WERI-Rb-1 (cell line): ENCODE results near the gene FUT2.

ENCODE experiments used
- DNase-seq: peaks from one replicate; pipeline ENCODE4 v3.0.0-alpha.2; 2020
- H3K27ac ChIP-seq: fragments of 250-450 bp; sonication (Bioruptor Pico); 2 replicates; pipeline ENCODE4 v1.5.1; 2020; ENCODE audit warnings: mild to moderate bottlenecking, moderate library complexity
- H3K27me3 ChIP-seq: fragments of 250-450 bp; sonication (Bioruptor Pico); 2 replicates; pipeline ENCODE4 v1.5.1; 2021; ENCODE audit warnings: mild to moderate bottlenecking, low read depth, moderate library complexity; ENCODE audit not compliant: insufficient read depth, severe bottlenecking
- H3K36me3 ChIP-seq: fragments of 250-450 bp; sonication (Bioruptor Pico); 2 replicates; pipeline ENCODE4 v1.5.1; 2020; ENCODE audit warnings: mild to moderate bottlenecking, moderate library complexity
- H3K4me3 ChIP-seq: 2 replicates; pipeline ENCODE4 v1.5.1; 2011; ENCODE audit warnings: low read depth, mild to moderate bottlenecking, control low read depth, low read length
- H3K9me3 ChIP-seq: fragments of 250-450 bp; sonication (Bioruptor Pico); 2 replicates; pipeline ENCODE4 v1.5.1; 2021; ENCODE audit warnings: mild to moderate bottlenecking, moderate library complexity; ENCODE audit not compliant: severe bottlenecking
- TF ChIP-seq, protein P1 (sequence below): IDR thresholded peaks from 2 replicates; pipeline ENCODE4 v1.5.1; 2011; ENCODE audit warnings: low read depth, mild to moderate bottlenecking, control low read depth, inconsistent platforms, low read length

FUT2 gene

DNA sequence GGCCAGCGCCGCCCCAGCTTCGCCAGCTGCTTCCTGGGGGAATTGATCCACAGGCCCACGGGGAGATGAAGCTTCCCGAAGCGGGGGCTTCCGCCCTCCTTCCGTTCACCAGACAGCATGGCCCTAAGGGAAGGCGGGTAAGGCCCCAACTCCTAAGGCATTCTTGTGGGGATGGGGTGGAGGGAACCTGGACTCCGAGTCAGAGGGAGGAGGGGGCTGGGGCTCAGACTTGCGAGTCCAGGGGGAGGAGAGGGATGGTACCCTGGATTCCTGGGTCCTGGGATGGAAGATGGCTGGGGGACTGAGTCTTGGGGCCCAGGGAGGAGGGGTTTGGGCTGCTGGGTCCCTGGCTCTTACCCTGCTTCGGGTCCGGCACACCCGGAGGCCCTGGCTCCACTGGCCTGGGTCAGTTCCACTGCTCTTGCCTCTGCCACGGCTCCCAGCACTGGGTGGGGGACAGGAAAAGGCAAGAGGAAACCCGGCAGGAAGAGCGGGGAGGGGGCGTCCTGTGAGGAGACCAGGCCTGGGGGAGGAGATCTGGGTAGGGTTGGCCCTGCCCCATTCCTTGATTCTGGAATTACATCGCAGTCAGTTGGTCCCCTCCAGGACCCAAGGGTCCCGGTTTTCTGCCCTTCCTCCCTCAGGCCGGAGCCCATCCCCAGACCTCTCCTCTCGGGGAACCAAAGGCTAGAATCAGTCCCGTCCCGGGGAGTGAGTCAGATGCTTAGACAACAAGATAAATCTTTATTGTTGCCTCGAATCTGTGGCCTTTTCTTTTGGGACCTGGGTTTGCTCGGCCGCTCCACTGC is 44.6 kb downstream of the FUT2 start, which contains the start of gene RASIP1:
RASIP1 (minus strand) TSS at position 447 of the 809 bp plus-strand sequence; CDS start at position 119, 328 bp downstream.
- Histone ChIP-seq H3K36me3 (no peaks in the 10 kb centered on the region), H3K27me3 (peaks cover 2% of the 10 kb centered on the region), H3K27ac (0 out of 2 replicates have a peak within 1 kb of the TSS, but pooled peaks have one; percentile 53), H3K9me3 (no peaks in the 10 kb centered on the region), H3K4me3 (peak within 1 kb of the TSS; percentile 53)
- TF ChIP-seq, protein P1, sequence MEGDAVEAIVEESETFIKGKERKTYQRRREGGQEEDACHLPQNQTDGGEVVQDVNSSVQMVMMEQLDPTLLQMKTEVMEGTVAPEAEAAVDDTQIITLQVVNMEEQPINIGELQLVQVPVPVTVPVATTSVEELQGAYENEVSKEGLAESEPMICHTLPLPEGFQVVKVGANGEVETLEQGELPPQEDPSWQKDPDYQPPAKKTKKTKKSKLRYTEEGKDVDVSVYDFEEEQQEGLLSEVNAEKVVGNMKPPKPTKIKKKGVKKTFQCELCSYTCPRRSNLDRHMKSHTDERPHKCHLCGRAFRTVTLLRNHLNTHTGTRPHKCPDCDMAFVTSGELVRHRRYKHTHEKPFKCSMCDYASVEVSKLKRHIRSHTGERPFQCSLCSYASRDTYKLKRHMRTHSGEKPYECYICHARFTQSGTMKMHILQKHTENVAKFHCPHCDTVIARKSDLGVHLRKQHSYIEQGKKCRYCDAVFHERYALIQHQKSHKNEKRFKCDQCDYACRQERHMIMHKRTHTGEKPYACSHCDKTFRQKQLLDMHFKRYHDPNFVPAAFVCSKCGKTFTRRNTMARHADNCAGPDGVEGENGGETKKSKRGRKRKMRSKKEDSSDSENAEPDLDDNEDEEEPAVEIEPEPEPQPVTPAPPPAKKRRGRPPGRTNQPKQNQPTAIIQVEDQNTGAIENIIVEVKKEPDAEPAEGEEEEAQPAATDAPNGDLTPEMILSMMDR, result no peak
- no peak for DNase-seq

DNA sequence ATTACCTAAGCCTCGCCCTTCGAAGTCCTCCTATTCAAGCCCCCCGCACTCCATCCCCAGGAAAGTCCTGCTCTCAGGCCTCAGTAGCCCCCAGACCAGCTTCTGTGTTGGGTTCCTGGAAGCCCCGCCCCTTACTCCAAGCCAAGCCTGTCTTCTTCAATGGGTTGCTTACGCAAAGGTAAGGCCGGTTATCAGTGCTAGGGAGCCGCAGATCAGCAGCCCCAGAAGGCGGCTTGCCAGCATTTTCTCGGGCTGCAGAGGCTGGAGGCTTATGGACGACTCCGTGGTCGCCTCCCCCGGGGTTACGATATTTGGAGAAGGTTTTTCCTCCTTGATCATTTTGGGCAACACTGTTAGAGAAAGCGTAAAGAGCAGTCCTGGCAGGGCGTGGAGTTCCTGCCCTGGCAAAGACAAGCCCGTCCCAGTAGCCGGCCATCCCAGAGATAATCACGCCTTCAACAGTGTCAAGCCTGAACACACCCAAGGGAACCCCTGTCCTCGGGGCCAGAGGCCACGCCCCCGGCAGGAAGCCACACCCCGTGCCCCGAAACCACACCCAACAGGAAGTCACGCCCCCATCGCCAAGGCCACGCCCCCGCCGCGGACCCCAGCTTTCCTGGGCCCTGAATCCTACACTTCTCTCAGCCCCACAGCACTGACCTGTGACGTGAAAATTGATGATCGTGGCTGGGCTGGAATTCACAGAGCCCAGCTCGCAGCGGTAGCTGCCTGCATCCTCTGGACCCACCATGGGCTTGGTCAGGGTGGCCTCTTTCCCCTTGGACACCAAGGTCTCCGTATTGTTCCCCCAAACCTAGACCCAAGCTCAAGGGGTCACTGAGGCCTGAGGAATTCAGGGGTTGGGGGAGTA is 45.6 kb downstream of the FUT2 start:
- TF ChIP-seq, protein P1, result no peak
- Histone ChIP-seq H3K27me3 (peaks cover 2% of the 10 kb centered on the region), H3K4me3 (no peak overlapping the region), H3K9me3 (no peaks in the 10 kb centered on the region), H3K36me3 (no peaks in the 10 kb centered on the region), H3K27ac (no peak overlapping the region)
- DNase-seq, result peak; percentile 38

DNA sequence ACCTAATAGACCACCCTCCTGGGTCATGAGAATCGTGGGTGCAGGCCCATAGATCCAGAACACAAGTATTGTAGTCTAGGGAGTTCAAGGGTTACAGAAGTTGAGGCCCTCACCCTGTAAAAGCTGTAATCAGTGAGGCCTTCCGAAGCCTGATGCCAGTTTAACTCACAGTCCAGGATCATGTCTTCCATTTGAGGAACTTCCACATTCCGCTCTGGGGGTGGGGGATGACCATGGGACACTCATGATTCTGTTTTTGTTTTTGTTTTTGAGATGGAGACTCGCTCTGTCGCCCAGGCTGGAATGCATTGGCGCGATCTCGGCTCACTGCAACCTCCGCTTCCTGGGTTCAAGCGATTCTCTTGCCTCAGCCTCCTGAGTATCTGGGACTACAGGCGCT is 46.3 kb downstream of the FUT2 start:
- Histone ChIP-seq H3K27ac (no peak overlapping the region), H3K4me3 (no peak overlapping the region), H3K27me3 (peaks cover 2% of the 10 kb centered on the region), H3K9me3 (no peaks in the 10 kb centered on the region), H3K36me3 (no peaks in the 10 kb centered on the region)
- DNase-seq, result no peak
- TF ChIP-seq, protein P1, result no peak

DNA sequence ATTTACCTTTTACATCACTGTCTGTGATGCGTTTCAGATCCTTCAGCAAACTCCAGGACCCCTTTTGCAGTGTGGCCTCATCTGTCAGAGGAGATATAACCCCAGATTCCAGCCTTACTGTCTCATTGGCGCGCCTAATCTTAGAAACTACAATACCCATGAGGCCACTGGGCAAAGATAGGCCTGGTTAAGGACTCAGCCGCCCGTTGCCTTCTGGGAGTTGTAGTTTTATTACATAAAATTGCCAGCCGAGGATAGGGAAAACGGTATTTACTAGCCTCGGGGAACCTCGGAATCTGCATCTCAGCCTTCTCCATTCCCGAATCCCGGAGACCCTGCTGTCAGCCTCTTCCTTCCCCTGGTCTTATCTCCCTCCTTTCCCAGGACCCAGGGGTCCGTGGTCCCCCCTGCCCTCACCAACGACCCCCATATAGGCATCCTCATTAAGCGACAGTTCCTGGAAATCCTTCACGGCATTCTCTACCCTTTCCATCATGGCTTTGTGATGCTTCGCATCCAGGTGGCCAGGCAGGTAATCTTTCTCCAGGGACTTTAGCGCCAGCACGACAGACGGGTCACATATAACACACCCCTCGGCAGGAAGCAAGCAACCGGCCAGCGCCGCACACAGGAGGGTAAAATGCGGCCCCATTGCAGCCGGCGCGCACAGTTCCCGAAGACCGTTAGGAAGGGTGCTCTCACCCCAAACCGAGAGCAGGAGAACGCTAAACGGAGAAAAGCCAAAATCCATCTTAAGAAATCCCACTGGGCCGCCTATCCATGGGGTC is 49.6 kb downstream of the FUT2 start:
- H3K27me3 ChIP-seq, result no peaks in the 10 kb centered on the region
- no peaks in the 10 kb centered on the region for H3K9me3 ChIP-seq
- no peaks in the 10 kb centered on the region for H3K36me3 ChIP-seq
- H3K4me3 ChIP-seq, result no peak overlapping the region
- no peak overlapping the region for H3K27ac ChIP-seq
- TF ChIP-seq, protein P1, result no peak
- DNase-seq, result peak; percentile 53

DNA sequence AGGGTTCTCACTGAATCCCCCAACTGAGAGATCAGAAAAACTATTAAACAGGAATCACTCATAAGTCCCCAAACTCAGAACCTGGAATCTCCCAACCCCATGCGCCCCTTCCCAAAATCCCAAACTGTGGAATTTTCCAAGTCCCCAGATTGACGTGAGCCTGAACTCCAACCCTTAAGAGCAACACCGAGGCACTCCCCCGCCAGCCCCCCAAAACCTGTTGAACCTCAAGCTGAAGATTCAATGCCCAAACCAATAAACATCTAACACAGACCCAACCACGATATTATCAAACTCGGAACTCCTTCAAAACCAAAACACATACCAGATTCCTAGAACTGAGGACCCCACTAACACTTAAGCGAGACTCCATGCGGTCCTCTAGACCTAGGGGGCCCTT is 50.3 kb downstream of the FUT2 start:
- TF ChIP-seq, protein P1, result no peak
- Histone ChIP-seq H3K4me3 (no peak overlapping the region), H3K27ac (no peak overlapping the region), H3K9me3 (no peaks in the 10 kb centered on the region), H3K27me3 (no peaks in the 10 kb centered on the region), H3K36me3 (no peaks in the 10 kb centered on the region)
- no peak for DNase-seq
